ENCODE results near the gene OBSCN. TPM values are rescaled to one million over a fixed set of nuclear protein-coding genes. Genes with fewer than 3 reads are reported as not detected.

OBSCN gene
- total and polyA plus RNA-seq, 4 donors = 0.54 to 5.6 (median 2.7) TPM

DNA sequence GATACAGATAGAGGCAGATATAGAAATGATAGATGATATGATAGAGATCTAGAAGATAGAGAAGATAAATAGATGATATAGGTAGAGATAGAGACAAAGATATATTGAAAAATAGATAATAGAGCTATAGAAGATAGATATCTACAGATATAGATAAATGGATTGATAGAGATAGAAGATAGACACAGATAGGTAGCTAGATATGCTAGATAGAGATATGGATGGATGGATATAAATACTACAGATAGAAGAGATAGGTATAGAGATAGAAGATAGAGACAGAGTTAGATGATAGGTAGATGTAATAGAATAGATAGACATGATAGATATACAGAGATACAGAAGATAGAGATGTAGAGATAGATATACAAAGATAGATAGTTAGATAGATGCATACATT lies 177.4 kb downstream of the OBSCN start:
- Histone ChIP-seq H3K27ac (ENCODE audit: low read depth in 1 of 2, low read length in 2 of 2) (no peak overlapping the region), H3K4me1 (ENCODE audit: control insufficient read depth in 4 of 4, insufficient read depth in 4 of 4, low read length in 3 of 4) (no peaks in the 10 kb centered on the region), H3K4me3 (ENCODE audit: low read depth in 1 of 3, low read length in 3 of 3) (no peak overlapping the region), H3K36me3 (ENCODE audit: control insufficient read depth in 4 of 4, insufficient read depth in 3 of 4, low read depth in 1 of 4, low read length in 3 of 4) (no peaks in the 10 kb centered on the region), H3K9me3 (ENCODE audit: control insufficient read depth in 4 of 4, low read length in 3 of 4) (no peaks in the 10 kb centered on the region), H3K27me3 (ENCODE audit: control insufficient read depth in 4 of 4, insufficient read depth in 4 of 4, low read length in 3 of 4) (no peaks in the 10 kb centered on the region), H3K9ac (ENCODE audit: low read depth in 1 of 2, low read length in 2 of 2) (no peak overlapping the region)
- TF ChIP-seq TAF1 (conservative IDR thresholded peaks at IDR 0.05) (no peak), MAX (IDR thresholded peaks at IDR 0.05) (no peak), JUND (IDR thresholded peaks at IDR 0.05) (no peak), FOXA1 (IDR thresholded peaks at IDR 0.05) (no peak)
- TF ChIP-seq, protein P1, sequence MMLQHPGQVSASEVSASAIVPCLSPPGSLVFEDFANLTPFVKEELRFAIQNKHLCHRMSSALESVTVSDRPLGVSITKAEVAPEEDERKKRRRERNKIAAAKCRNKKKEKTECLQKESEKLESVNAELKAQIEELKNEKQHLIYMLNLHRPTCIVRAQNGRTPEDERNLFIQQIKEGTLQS (IDR thresholded peaks at IDR 0.05) = no peak
- no peak for DNase-seq (ENCODE audit: low spot score)

DNA sequence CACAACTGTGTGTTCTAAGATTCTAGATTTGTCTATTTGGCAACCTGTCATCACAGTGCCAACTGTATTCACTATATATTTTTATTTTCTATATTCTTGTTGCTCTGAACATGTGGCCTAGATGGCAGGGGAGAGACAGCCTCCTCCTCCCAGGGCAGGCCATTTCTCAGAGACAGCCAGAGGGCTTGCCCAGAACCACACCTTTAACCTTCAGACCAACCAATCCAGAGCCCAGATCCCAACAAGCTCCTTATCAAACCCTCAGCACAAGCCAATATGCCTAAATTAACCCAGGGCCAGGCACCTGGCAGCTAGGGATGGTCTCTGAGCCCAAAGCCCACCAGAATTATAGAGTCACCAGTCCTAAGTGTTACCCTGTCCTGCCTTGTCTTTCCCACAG lies 179.5 kb downstream of the OBSCN start:
- no peaks in the 10 kb centered on the region for H3K27me3 ChIP-seq (ENCODE audit: control insufficient read depth in 4 of 4, insufficient read depth in 4 of 4, low read length in 3 of 4)
- H3K9ac ChIP-seq (ENCODE audit: low read depth in 1 of 2, low read length in 2 of 2) = no peak overlapping the region
- H3K9me3 ChIP-seq (ENCODE audit: control insufficient read depth in 4 of 4, low read length in 3 of 4) = no peaks in the 10 kb centered on the region
- no peak overlapping the region for H3K27ac ChIP-seq (ENCODE audit: low read depth in 1 of 2, low read length in 2 of 2)
- H3K36me3 ChIP-seq (ENCODE audit: control insufficient read depth in 4 of 4, insufficient read depth in 3 of 4, low read depth in 1 of 4, low read length in 3 of 4) = peaks cover 0 to 1% (median 0%) of the 10 kb centered on the region in 4 donors
- H3K4me3 ChIP-seq (ENCODE audit: low read depth in 1 of 3, low read length in 3 of 3) = no peak overlapping the region
- H3K4me1 ChIP-seq (ENCODE audit: control insufficient read depth in 4 of 4, insufficient read depth in 4 of 4, low read length in 3 of 4) = no peaks in the 10 kb centered on the region
- TF ChIP-seq EGR1 (IDR thresholded peaks at IDR 0.05; ENCODE audit: low read depth in 2 of 2) = no peak
- TF ChIP-seq NR2F2 (IDR thresholded peaks at IDR 0.05) = no peak
- TF ChIP-seq RAD21 (IDR thresholded peaks at IDR 0.05) = no peak
- no peak for TF ChIP-seq ZBTB33 (IDR thresholded peaks at IDR 0.05)
- no peak for TF ChIP-seq HNF4G (IDR thresholded peaks at IDR 0.05)
- TF ChIP-seq, protein P1 (IDR thresholded peaks at IDR 0.05) = no peak
- TF ChIP-seq FOXA1 (IDR thresholded peaks at IDR 0.05) = no peak
- TF ChIP-seq RXRA (IDR thresholded peaks at IDR 0.05) = no peak
- no peak for TF ChIP-seq FOXA2 (IDR thresholded peaks at IDR 0.05)
- TF ChIP-seq TAF1 (conservative IDR thresholded peaks at IDR 0.05) = no peak
- TF ChIP-seq SP1 (IDR thresholded peaks at IDR 0.05) = no peak
- TF ChIP-seq, protein P2, sequence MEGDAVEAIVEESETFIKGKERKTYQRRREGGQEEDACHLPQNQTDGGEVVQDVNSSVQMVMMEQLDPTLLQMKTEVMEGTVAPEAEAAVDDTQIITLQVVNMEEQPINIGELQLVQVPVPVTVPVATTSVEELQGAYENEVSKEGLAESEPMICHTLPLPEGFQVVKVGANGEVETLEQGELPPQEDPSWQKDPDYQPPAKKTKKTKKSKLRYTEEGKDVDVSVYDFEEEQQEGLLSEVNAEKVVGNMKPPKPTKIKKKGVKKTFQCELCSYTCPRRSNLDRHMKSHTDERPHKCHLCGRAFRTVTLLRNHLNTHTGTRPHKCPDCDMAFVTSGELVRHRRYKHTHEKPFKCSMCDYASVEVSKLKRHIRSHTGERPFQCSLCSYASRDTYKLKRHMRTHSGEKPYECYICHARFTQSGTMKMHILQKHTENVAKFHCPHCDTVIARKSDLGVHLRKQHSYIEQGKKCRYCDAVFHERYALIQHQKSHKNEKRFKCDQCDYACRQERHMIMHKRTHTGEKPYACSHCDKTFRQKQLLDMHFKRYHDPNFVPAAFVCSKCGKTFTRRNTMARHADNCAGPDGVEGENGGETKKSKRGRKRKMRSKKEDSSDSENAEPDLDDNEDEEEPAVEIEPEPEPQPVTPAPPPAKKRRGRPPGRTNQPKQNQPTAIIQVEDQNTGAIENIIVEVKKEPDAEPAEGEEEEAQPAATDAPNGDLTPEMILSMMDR (IDR thresholded peaks at IDR 0.05; ENCODE audit: low read depth, low read length, missing input control) = no peak
- TF ChIP-seq GABPA (IDR thresholded peaks at IDR 0.05 in 1 of 2, conservative IDR thresholded peaks at IDR 0.05 in 1 of 2) = no peak
- no peak for TF ChIP-seq YY1 (IDR thresholded peaks at IDR 0.05)
- TF ChIP-seq, protein P3, sequence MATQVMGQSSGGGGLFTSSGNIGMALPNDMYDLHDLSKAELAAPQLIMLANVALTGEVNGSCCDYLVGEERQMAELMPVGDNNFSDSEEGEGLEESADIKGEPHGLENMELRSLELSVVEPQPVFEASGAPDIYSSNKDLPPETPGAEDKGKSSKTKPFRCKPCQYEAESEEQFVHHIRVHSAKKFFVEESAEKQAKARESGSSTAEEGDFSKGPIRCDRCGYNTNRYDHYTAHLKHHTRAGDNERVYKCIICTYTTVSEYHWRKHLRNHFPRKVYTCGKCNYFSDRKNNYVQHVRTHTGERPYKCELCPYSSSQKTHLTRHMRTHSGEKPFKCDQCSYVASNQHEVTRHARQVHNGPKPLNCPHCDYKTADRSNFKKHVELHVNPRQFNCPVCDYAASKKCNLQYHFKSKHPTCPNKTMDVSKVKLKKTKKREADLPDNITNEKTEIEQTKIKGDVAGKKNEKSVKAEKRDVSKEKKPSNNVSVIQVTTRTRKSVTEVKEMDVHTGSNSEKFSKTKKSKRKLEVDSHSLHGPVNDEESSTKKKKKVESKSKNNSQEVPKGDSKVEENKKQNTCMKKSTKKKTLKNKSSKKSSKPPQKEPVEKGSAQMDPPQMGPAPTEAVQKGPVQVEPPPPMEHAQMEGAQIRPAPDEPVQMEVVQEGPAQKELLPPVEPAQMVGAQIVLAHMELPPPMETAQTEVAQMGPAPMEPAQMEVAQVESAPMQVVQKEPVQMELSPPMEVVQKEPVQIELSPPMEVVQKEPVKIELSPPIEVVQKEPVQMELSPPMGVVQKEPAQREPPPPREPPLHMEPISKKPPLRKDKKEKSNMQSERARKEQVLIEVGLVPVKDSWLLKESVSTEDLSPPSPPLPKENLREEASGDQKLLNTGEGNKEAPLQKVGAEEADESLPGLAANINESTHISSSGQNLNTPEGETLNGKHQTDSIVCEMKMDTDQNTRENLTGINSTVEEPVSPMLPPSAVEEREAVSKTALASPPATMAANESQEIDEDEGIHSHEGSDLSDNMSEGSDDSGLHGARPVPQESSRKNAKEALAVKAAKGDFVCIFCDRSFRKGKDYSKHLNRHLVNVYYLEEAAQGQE (IDR thresholded peaks at IDR 0.05) = no peak
- DNase-seq (ENCODE audit: low spot score) = no peak
